ENCODE data around the gene CAPN5.

GRCh38 chr11:77042111-77042726 lies 24.6 kb upstream of the CAPN5 start:
- TF ChIP-seq CTCF (conservative IDR thresholded peaks at IDR 0.05) (no peak), ZFX (IDR thresholded peaks at IDR 0.05) (no peak)
